Measurements from ENCODE around the gene GJA3. TPM values are rescaled to one million over a fixed set of nuclear protein-coding genes. Genes with fewer than 3 reads are reported as not detected.

The GJA3 gene
- total and polyA plus RNA-seq, 10 of the 15 experiments (the other 5 are each of a cell fraction or from before 2014, with no cell fraction given), result 0.03 to 0.11 (median 0.04) TPM; not detected in 5

GRCh38 chr13:20125783-20126165, 35.1 kb downstream of the GJA3 start:
- Histone ChIP-seq H4K20me1 (ENCODE audit: control insufficient read depth, insufficient read depth) (no peaks in the 10 kb centered on the region), H3K4me3 (no peak overlapping the region), H3K27me3 (replicated peaks in 1 of 2; ENCODE audit: control insufficient read depth in 2 of 2, insufficient read depth in 2 of 2, low read length in 1 of 2) (peaks cover 2 to 5% of the 10 kb centered on the region in 2 experiments; a peak in 2 of 4 replicates), H3K9ac (ENCODE audit: control insufficient read depth, insufficient read depth, low read length) (no peak overlapping the region), H3K9me3 (replicated peaks; ENCODE audit: control insufficient read depth, insufficient read depth, low read length) (no peaks in the 10 kb centered on the region), H3K4me1 (ENCODE audit: control insufficient read depth, insufficient read depth, low read length) (no peaks in the 10 kb centered on the region), H3K79me2 (ENCODE audit: control insufficient read depth, insufficient read depth, low read length) (no peaks in the 10 kb centered on the region), H3K4me2 (ENCODE audit: control insufficient read depth, insufficient read depth) (no peak overlapping the region), H3K36me3 (ENCODE audit: control insufficient read depth in 2 of 2, insufficient read depth in 2 of 2, low read length in 1 of 2) (no peaks in the 10 kb centered on the region), H3K27ac (ENCODE audit: control insufficient read depth, insufficient read depth) (no peak overlapping the region), H2AFZ (ENCODE audit: control insufficient read depth, low read depth, low read length) (no peak overlapping the region)
- FAIRE-seq (no peak), DNase-seq (ENCODE audit: low read depth, low spot score) (no peak), ATAC-seq (no peak)
- BruUV-seq (replicated peaks), result no TSS peak
- ChIA-PET POLR2A (no interaction called here), SMC1A (ENCODE audit: uncharacterized antibody, unreplicated experiment) (interaction anchor here (0.6 kb wide), 1 partner anchor 137 kb away, joined by 3 read pairs; no protein-coding TSS in a partner anchor), RAD21 (ENCODE audit: unreplicated experiment) (interaction anchor here (0.6 kb wide), 1 partner anchor 799 kb away, joined by 3 read pairs; no protein-coding TSS in a partner anchor), CTCF (interaction anchor here (0.6 kb wide), 1 partner anchor 99 kb away, joined by 4 read pairs; no protein-coding TSS in a partner anchor)
- in situ Hi-C loops (cut with MboI) (no loop called here), intact Hi-C loops (cut with micrococcal nuclease; ENCODE audit: unreplicated experiment) (loop anchor here (5.0 kb wide), 1 partner anchor 37 kb away; the partner anchor contains the start of gene GJA3)
- 49% methylated on average over 4 of the region's 4 CpGs for whole genome bisulfite sequencing (ENCODE audit: insufficient coverage, insufficient replicate concordance, low lambda C conversion rate, missing lambda C conversion rate)
- no peak for TF ChIP-seq TCF3 (IDR thresholded peaks at IDR 0.05; ENCODE audit: borderline replicate concordance, insufficient read depth, low read depth, low read length)
- TF ChIP-seq WRNIP1 (IDR thresholded peaks at IDR 0.05; ENCODE audit: borderline replicate concordance, low read depth, low read length), result no peak
- TF ChIP-seq SREBF2 (IDR thresholded peaks at IDR 0.05; ENCODE audit: low read length), result no peak
- no peak for TF ChIP-seq RB1 (IDR thresholded peaks at IDR 0.05; ENCODE audit: borderline replicate concordance)
- no peak for TF ChIP-seq EED (IDR thresholded peaks at IDR 0.05; ENCODE audit: low read depth)
- no peak for TF ChIP-seq ZBED1 (IDR thresholded peaks at IDR 0.05; ENCODE audit: borderline replicate concordance)
- no peak for TF ChIP-seq PBX3 (IDR thresholded peaks at IDR 0.05; ENCODE audit: insufficient replicate concordance, low read depth, low read length)
- no peak for TF ChIP-seq NFYA (IDR thresholded peaks at IDR 0.05; ENCODE audit: borderline replicate concordance, low read depth, low read length)
- no peak for TF ChIP-seq TARDBP (IDR thresholded peaks at IDR 0.05; ENCODE audit: borderline replicate concordance)
- no peak for TF ChIP-seq CBX3 (IDR thresholded peaks at IDR 0.05; ENCODE audit: borderline replicate concordance, low read depth)
- no peak for TF ChIP-seq EZH2 (IDR thresholded peaks at IDR 0.05; ENCODE audit: borderline replicate concordance, control insufficient read depth, low read depth, low read length)
- no peak for TF ChIP-seq ZNF622 (IDR thresholded peaks at IDR 0.05)
- TF ChIP-seq, protein P1, sequence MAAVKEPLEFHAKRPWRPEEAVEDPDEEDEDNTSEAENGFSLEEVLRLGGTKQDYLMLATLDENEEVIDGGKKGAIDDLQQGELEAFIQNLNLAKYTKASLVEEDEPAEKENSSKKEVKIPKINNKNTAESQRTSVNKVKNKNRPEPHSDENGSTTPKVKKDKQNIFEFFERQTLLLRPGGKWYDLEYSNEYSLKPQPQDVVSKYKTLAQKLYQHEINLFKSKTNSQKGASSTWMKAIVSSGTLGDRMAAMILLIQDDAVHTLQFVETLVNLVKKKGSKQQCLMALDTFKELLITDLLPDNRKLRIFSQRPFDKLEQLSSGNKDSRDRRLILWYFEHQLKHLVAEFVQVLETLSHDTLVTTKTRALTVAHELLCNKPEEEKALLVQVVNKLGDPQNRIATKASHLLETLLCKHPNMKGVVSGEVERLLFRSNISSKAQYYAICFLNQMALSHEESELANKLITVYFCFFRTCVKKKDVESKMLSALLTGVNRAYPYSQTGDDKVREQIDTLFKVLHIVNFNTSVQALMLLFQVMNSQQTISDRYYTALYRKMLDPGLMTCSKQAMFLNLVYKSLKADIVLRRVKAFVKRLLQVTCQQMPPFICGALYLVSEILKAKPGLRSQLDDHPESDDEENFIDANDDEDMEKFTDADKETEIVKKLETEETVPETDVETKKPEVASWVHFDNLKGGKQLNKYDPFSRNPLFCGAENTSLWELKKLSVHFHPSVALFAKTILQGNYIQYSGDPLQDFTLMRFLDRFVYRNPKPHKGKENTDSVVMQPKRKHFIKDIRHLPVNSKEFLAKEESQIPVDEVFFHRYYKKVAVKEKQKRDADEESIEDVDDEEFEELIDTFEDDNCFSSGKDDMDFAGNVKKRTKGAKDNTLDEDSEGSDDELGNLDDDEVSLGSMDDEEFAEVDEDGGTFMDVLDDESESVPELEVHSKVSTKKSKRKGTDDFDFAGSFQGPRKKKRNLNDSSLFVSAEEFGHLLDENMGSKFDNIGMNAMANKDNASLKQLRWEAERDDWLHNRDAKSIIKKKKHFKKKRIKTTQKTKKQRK (IDR thresholded peaks at IDR 0.05; ENCODE audit: low read depth, low read length), result no peak
- no peak for TF ChIP-seq BMI1 (IDR thresholded peaks at IDR 0.05; ENCODE audit: borderline replicate concordance)
- TF ChIP-seq TBL1XR1 (IDR thresholded peaks at IDR 0.05; ENCODE audit: low read depth, low read length), result no peak

Measured in GM12878 (cell line).